ENCODE measurements around the gene UQCC5.
"Not testable (repeated sequence)": the region's sequence is repeated elsewhere in the genome, so short reads cannot be mapped to it uniquely, and the experiment has no call there.

UQCC5 gene

DNA sequence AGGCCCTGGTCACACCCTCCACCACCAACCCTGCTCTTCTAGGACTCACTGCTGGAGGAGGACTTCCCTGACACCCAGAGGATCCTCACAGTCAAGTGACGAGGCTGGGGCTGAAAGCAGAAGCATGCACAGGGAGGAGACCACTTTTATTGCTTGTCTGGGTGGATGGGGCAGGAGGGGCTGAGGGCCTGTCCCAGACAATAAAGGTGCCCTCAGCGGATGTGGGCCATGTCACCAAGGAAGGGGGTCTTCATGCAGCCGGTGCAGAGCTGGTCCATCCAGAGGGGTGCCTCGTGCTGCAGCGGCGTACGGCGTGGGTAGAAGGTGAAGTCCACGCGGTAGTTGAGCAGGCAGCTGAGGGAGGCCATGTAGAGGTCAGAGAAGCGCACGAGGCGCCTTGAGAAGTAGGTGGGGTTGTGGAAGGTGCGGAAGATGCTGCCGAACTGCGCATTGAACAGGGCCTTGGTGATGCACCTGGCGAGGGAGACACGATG lies 12.1 kb upstream of the UQCC5 start:
- no peak overlapping the region for H3K4me3 ChIP-seq (ENCODE audit: extremely low read depth, insufficient read depth, low read length, poor library complexity, severe bottlenecking)
- H3K9me3 ChIP-seq (ENCODE audit: control insufficient read depth, low read length): no peaks in the 10 kb centered on the region
- H3K4me1 ChIP-seq (ENCODE audit: control insufficient read depth, insufficient read depth, low read length, poor library complexity, severe bottlenecking): no peaks in the 10 kb centered on the region
- H3K27ac ChIP-seq (ENCODE audit: low read depth, low read length, severe bottlenecking): no peak overlapping the region
- H3K36me3 ChIP-seq (ENCODE audit: control insufficient read depth, insufficient read depth, low read length): peaks cover 56% of the 10 kb centered on the region
- WGBS, 2 experiments (ENCODE audit: insufficient coverage in 2 of 2): 98% methylated on average over 16 to 18 of the region's 18 CpGs

DNA sequence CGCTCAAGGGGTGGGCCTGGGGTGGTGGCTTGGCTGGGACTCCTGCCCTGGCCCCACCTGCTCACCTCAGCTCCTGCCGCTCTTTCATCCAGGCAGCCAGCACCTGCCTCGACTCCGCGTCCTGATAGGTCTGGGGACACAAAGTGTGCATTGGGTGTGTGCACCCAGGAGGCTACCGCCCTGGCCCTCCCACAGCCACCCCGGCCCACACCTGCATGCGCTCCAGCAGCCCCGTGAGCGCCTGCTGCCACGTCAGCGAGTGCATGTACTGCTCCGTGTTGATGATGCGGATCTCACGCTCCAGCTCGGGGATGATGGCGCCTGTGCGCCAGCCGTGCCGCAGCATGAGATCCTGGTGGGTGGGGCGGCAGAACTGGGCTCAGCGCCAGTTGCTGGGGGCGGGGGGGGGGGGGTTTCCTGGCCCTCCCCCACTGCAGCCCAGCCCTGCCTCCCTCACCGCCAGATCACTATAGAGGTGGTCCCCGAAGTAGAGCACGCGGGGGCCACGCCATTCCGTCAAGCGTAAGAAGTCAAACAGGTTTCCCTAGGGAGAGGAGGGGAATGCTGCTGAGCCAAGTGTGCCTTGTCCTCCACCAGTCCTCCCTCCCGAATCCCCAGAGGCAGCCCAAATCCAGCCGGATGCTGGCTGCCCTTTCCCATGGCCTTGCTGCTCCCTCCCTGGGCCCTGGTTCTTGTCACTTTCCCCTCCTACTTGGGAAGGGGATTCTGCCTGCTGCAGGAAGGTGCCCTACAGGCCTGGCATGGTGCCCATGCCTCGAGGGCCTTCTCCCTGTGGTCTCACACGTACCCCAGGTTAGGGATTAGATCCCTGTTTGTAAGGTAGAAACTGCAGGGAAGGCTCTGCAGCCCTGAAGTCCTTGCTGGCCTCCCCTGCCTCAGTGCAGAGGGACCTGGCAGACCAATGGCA lies 11.4 kb upstream of the UQCC5 start:
- WGBS, 2 experiments (ENCODE audit: insufficient coverage in 2 of 2): 95 to 97% methylated on average over 22 to 29 of the region's 34 CpGs

GRCh38 chr3:52525680-52526561 lies 10.5 kb upstream of the UQCC5 start:
- H3K4me1 ChIP-seq (ENCODE audit: control insufficient read depth, insufficient read depth, low read length, poor library complexity, severe bottlenecking): no peaks in the 10 kb centered on the region
- H3K27ac ChIP-seq (ENCODE audit: low read depth, low read length, severe bottlenecking): peak overlapping the region; percentile 45
- 89 to 90% methylated on average over 4 to 8 of the region's 9 CpGs for WGBS, 2 experiments (ENCODE audit: insufficient coverage in 2 of 2)
- no peak overlapping the region for H3K4me3 ChIP-seq (ENCODE audit: extremely low read depth, insufficient read depth, low read length, poor library complexity, severe bottlenecking)
- H3K36me3 ChIP-seq (ENCODE audit: control insufficient read depth, insufficient read depth, low read length): peaks cover 67% of the 10 kb centered on the region
- H3K9me3 ChIP-seq (ENCODE audit: control insufficient read depth, low read length): no peaks in the 10 kb centered on the region

More for the DNA sequence above, 11.4 kb upstream of the UQCC5 start:
- H3K36me3 ChIP-seq (ENCODE audit: control insufficient read depth, insufficient read depth, low read length): peaks cover 64% of the 10 kb centered on the region
- H3K27ac ChIP-seq (ENCODE audit: low read depth, low read length, severe bottlenecking): no peak overlapping the region
- H3K4me3 ChIP-seq (ENCODE audit: extremely low read depth, insufficient read depth, low read length, poor library complexity, severe bottlenecking): no peak overlapping the region
- no peaks in the 10 kb centered on the region for H3K9me3 ChIP-seq (ENCODE audit: control insufficient read depth, low read length)
- H3K4me1 ChIP-seq (ENCODE audit: control insufficient read depth, insufficient read depth, low read length, poor library complexity, severe bottlenecking): no peaks in the 10 kb centered on the region

DNA sequence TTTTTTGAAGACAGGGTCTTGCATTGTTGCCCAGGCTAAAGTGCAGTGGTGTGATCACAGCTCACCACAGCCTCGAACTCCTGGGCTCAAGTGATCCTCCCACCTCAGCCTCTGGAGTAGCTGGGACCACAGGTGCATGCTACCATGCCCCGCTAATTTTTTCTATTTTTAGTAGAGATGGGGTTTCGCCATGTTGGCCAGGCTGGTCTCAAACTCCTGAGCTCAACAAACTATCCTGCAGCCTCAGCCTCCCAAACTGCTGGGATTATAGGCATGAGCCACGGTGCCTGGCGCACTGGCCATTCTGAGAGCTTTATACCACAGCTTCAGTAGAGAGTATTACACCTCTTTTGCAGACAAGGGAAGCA lies 9.8 kb upstream of the UQCC5 start:
- H3K4me3 ChIP-seq (ENCODE audit: extremely low read depth, insufficient read depth, low read length, poor library complexity, severe bottlenecking); H3K4me1 ChIP-seq (ENCODE audit: control insufficient read depth, insufficient read depth, low read length, poor library complexity, severe bottlenecking); H3K9me3 ChIP-seq (ENCODE audit: control insufficient read depth, low read length): not testable (repeated sequence)
- 98 to 100% methylated on average over 4 of the region's 5 CpGs for WGBS, 2 experiments (ENCODE audit: insufficient coverage in 2 of 2)
- peak overlapping the region; percentile 45 for H3K27ac ChIP-seq (ENCODE audit: low read depth, low read length, severe bottlenecking)
- H3K36me3 ChIP-seq (ENCODE audit: control insufficient read depth, insufficient read depth, low read length): peaks cover 67% of the 10 kb centered on the region

GRCh38 chr3:52527039-52527731 lies 9.2 kb upstream of the UQCC5 start:
- WGBS, 2 experiments (ENCODE audit: insufficient coverage in 2 of 2): 91 to 95% methylated on average over 8 to 9 of the region's 14 CpGs
- peaks cover 67% of the 10 kb centered on the region for H3K36me3 ChIP-seq (ENCODE audit: control insufficient read depth, insufficient read depth, low read length)
- no peak overlapping the region for H3K4me3 ChIP-seq (ENCODE audit: extremely low read depth, insufficient read depth, low read length, poor library complexity, severe bottlenecking)
- peaks cover 4% of the 10 kb centered on the region for H3K4me1 ChIP-seq (ENCODE audit: control insufficient read depth, insufficient read depth, low read length, poor library complexity, severe bottlenecking)
- H3K9me3 ChIP-seq (ENCODE audit: control insufficient read depth, low read length): no peaks in the 10 kb centered on the region
- H3K27ac ChIP-seq (ENCODE audit: low read depth, low read length, severe bottlenecking): peak overlapping the region; percentile 45

- H3K27ac ChIP-seq (ENCODE audit: low read depth, low read length, severe bottlenecking): peak overlapping the region; percentile 45
- no peaks in the 10 kb centered on the region for H3K9me3 ChIP-seq (ENCODE audit: control insufficient read depth, low read length)
- H3K4me1 ChIP-seq (ENCODE audit: control insufficient read depth, insufficient read depth, low read length, poor library complexity, severe bottlenecking): peaks cover 4% of the 10 kb centered on the region
- H3K36me3 ChIP-seq (ENCODE audit: control insufficient read depth, insufficient read depth, low read length): peaks cover 67% of the 10 kb centered on the region
- no peak overlapping the region for H3K4me3 ChIP-seq (ENCODE audit: extremely low read depth, insufficient read depth, low read length, poor library complexity, severe bottlenecking)
- WGBS, 2 experiments (ENCODE audit: insufficient coverage in 2 of 2): 90 to 94% methylated on average over 15 to 16 of the region's 18 CpGs
Observed at GRCh38 chr3:52527732-52528585, 8.4 kb upstream of the UQCC5 start.

DNA sequence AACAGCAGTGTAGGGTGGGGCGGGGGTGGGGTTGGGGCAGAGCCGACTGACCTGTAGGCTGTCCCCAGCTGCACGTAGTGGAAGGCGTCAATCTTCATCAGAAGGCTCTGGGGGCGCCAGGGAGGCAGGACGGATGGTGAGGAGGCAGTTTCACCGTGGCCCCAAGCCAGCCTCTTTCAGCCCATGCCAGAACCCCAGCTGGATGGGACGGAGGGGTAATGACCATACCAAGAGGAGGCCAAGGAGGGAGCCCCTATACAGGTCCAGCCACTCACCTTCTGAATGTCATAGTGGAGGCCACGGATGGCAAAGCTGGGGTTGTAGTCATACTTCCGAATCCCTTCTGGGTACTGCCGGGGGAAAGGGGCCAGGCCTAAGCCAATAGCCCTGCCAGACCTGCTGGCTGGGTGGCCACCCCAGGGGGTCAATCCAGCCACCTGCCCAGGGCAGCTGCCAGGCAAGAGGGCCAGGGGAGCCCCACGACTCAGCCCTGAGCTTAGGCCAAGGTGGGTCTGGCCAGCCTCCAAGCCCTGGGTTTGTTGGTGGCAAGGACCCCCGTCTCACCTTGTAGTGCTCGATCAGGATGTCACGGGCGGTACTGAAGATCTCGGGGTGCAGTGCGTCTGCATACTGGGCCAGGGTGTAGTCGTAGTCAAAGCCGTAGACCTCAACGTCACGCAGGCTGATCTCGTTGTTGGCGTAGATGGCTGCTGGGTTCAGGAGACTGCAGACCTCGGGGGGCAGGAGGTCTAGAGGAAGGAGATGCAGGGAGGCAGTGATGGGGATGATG lies 7.6 kb upstream of the UQCC5 start:
- H3K4me3 ChIP-seq (ENCODE audit: extremely low read depth, insufficient read depth, low read length, poor library complexity, severe bottlenecking): no peak overlapping the region
- WGBS, 2 experiments (ENCODE audit: insufficient coverage in 2 of 2): 95 to 96% methylated on average over 19 to 24 of the region's 25 CpGs
- peaks cover 62% of the 10 kb centered on the region for H3K36me3 ChIP-seq (ENCODE audit: control insufficient read depth, insufficient read depth, low read length)
- H3K9me3 ChIP-seq (ENCODE audit: control insufficient read depth, low read length): no peaks in the 10 kb centered on the region
- H3K27ac ChIP-seq (ENCODE audit: low read depth, low read length, severe bottlenecking): no peak overlapping the region
- peaks cover 4% of the 10 kb centered on the region for H3K4me1 ChIP-seq (ENCODE audit: control insufficient read depth, insufficient read depth, low read length, poor library complexity, severe bottlenecking)

DNA sequence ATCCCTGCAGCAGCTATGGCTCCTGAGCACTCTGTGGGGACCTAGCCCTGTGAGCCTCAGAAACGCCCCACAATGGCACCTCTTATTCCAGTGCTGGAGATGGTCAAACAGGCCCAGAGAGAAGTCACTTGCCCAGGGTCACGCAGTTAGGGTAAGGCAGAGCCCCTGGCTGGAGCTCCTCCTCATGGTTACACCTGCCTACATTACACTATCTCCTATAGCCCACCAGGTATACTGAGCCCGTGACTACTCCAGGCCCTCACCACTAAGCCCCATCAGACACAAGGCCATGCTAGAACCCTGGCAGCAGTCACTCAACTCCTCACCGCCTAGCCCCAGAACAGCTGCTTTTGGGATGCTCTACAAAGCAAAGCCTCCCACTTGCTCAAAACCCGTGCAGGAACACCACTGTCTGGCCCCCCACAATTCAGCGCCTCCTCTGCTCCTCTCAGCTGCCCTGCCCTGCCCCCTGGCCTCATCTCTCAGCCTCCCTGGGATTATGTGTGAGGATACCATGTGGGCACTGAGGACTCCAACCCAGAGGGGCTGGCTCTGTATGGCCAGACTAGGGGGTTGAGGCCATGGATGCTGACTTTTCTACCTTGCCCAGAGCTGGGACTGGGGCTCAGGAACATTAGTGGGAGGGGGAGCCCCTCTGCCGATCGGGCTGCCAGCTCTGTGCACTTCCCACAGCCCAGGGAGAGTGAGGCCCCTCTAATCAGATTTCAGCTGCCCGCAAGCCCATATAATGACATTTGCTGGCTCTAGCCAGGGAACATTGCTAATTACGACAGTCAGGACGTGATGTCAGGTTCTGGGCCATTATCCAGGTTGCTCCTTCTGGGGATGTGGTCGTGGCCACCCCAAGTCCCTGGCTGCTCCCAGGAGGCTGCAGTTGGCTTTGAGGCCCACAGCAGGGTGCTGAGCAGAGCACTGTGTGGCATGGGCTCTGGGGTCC lies 6.8 kb upstream of the UQCC5 start:
- H3K27ac ChIP-seq (ENCODE audit: low read depth, low read length, severe bottlenecking): no peak overlapping the region
- 93 to 95% methylated on average over 9 to 10 of the region's 12 CpGs for WGBS, 2 experiments (ENCODE audit: insufficient coverage in 2 of 2)
- peaks cover 4% of the 10 kb centered on the region for H3K4me1 ChIP-seq (ENCODE audit: control insufficient read depth, insufficient read depth, low read length, poor library complexity, severe bottlenecking)
- no peak overlapping the region for H3K4me3 ChIP-seq (ENCODE audit: extremely low read depth, insufficient read depth, low read length, poor library complexity, severe bottlenecking)
- peaks cover 54% of the 10 kb centered on the region for H3K36me3 ChIP-seq (ENCODE audit: control insufficient read depth, insufficient read depth, low read length)
- H3K9me3 ChIP-seq (ENCODE audit: control insufficient read depth, low read length): no peaks in the 10 kb centered on the region

All from mesodermal cell (in vitro differentiated cells).